OCI-LY1 (cell line): ENCODE measurements around the gene PKD1.
"Not testable (repeated sequence)": the region's sequence is repeated elsewhere in the genome, so short reads cannot be mapped to it uniquely, and the experiment has no call there.

Experiments used
- EZH2 ChIP-seq: fragments of 200-600 bp; sonication (generic), shearing (Covaris generic); IDR thresholded peaks from 2 replicates; pipeline ENCODE4 v1.8.0; 2017; ENCODE audit warnings: borderline replicate concordance, mixed run types, mild to moderate bottlenecking, antibody characterized with exemption, low read length, moderate library complexity, mixed read lengths
- TF ChIP-seq, protein P1 (sequence below): fragments of 200-600 bp; sonication (generic), shearing (Covaris generic); IDR thresholded peaks from 2 replicates; pipeline ENCODE4 v1.5.1; 2017; ENCODE audit warnings: mild to moderate bottlenecking, antibody characterized with exemption, low read length, moderate library complexity, mixed read lengths

GRCh38 chr16:2101581-2101980 lies 34.1 kb downstream of the PKD1 start:
- TF ChIP-seq, protein P1, sequence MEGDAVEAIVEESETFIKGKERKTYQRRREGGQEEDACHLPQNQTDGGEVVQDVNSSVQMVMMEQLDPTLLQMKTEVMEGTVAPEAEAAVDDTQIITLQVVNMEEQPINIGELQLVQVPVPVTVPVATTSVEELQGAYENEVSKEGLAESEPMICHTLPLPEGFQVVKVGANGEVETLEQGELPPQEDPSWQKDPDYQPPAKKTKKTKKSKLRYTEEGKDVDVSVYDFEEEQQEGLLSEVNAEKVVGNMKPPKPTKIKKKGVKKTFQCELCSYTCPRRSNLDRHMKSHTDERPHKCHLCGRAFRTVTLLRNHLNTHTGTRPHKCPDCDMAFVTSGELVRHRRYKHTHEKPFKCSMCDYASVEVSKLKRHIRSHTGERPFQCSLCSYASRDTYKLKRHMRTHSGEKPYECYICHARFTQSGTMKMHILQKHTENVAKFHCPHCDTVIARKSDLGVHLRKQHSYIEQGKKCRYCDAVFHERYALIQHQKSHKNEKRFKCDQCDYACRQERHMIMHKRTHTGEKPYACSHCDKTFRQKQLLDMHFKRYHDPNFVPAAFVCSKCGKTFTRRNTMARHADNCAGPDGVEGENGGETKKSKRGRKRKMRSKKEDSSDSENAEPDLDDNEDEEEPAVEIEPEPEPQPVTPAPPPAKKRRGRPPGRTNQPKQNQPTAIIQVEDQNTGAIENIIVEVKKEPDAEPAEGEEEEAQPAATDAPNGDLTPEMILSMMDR = not testable (repeated sequence)
- not testable (repeated sequence) for TF ChIP-seq EZH2
